ENCODE results near the gene NOP10. TPM values are rescaled to one million over a fixed set of nuclear protein-coding genes. Genes with fewer than 3 reads are reported as not detected.

The NOP10 gene
- total RNA-seq, 3 donors from 2014 or later (not counting 1 experiment from before 2014, with no cell fraction given) = 56.6 to 69.9 (median 56.7) TPM

- H3K36me3 Mint-ChIP-seq = no peaks in the 10 kb centered on the region
- H3K4me3 Mint-ChIP-seq = no peak overlapping the region
- H3K9me3 ChIP-seq (ENCODE audit: control insufficient read depth, insufficient read depth, low read length) = no peaks in the 10 kb centered on the region
- H3K36me3 ChIP-seq (ENCODE audit: control insufficient read depth, insufficient read depth, low read length) = peaks cover 10% of the 10 kb centered on the region
- TF ChIP-seq CTCF (IDR thresholded peaks at IDR 0.05) = no peak
- H3K27ac Mint-ChIP-seq = no peak overlapping the region
- ATAC-seq (no peak), DNase-seq (no peak)
- H3K4me1 Mint-ChIP-seq = peaks cover 23 to 35% of the 10 kb centered on the region in 2 donors
- no peak overlapping the region for H3K4me3 ChIP-seq (ENCODE audit: low read length)
- H3K27me3 Mint-ChIP-seq (ENCODE audit: low read depth in 2 of 2) = no peaks in the 10 kb centered on the region
- intact Hi-C loops (cut with micrococcal nuclease) = no loop called here
- H3K27me3 ChIP-seq (ENCODE audit: control insufficient read depth, insufficient read depth, low read length) = no peaks in the 10 kb centered on the region
- H3K4me1 ChIP-seq (ENCODE audit: control insufficient read depth, insufficient read depth, low read length) = peaks cover 34% of the 10 kb centered on the region
- no peaks in the 10 kb centered on the region for H3K9me3 Mint-ChIP-seq
- no peak overlapping the region for H3K27ac ChIP-seq (ENCODE audit: low read length)
- no CpG with 5 or more reads among the region's 8 CpGs for WGBS (ENCODE audit: insufficient coverage)
Observed at GRCh38 chr15:34364041-34364440, 21.1 kb upstream of the NOP10 start.

- Histone ChIP-seq H3K4me1 (ENCODE audit: control insufficient read depth, insufficient read depth, low read length) (peaks cover 19% of the 10 kb centered on the region), H3K27me3 (ENCODE audit: control insufficient read depth, insufficient read depth, low read length) (no peaks in the 10 kb centered on the region), H3K27ac (ENCODE audit: low read length) (no peak overlapping the region), H3K9me3 (ENCODE audit: control insufficient read depth, insufficient read depth, low read length) (no peaks in the 10 kb centered on the region), H3K4me3 (ENCODE audit: low read length) (no peak overlapping the region), H3K36me3 (ENCODE audit: control insufficient read depth, insufficient read depth, low read length) (peaks cover 22% of the 10 kb centered on the region)
- Mint-ChIP-seq H3K4me1 (peaks cover 14 to 22% of the 10 kb centered on the region in 2 donors), H3K36me3 (no peaks in the 10 kb centered on the region), H3K27me3 (ENCODE audit: low read depth in 2 of 2) (no peaks in the 10 kb centered on the region), H3K27ac (no peak overlapping the region), H3K9me3 (no peaks in the 10 kb centered on the region), H3K4me3 (no peak overlapping the region)
- intact Hi-C loops (cut with micrococcal nuclease) = no loop called here
- DNase-seq = no peak
- WGBS (ENCODE audit: insufficient coverage) = 81% methylated on average over 5 of the region's 10 CpGs
- ATAC-seq = no peak
- no peak for TF ChIP-seq CTCF (IDR thresholded peaks at IDR 0.05)
Observed at GRCh38 chr15:34362047-34362773, 19.3 kb upstream of the NOP10 start.

- intact Hi-C loops (cut with micrococcal nuclease) = no loop called here
- Histone ChIP-seq H3K9me3 (ENCODE audit: control insufficient read depth, insufficient read depth, low read length) (no peaks in the 10 kb centered on the region), H3K4me3 (ENCODE audit: low read length) (no peak overlapping the region), H3K27ac (ENCODE audit: low read length) (no peak overlapping the region), H3K27me3 (ENCODE audit: control insufficient read depth, insufficient read depth, low read length) (no peaks in the 10 kb centered on the region), H3K4me1 (ENCODE audit: control insufficient read depth, insufficient read depth, low read length) (peaks cover 18% of the 10 kb centered on the region), H3K36me3 (ENCODE audit: control insufficient read depth, insufficient read depth, low read length) (peaks cover 27% of the 10 kb centered on the region)
- Mint-ChIP-seq H3K36me3 (no peaks in the 10 kb centered on the region), H3K27me3 (ENCODE audit: low read depth in 2 of 2) (no peaks in the 10 kb centered on the region), H3K4me1 (peaks cover 9 to 15% of the 10 kb centered on the region in 2 donors), H3K9me3 (no peaks in the 10 kb centered on the region), H3K27ac (no peak overlapping the region), H3K4me3 (no peak overlapping the region)
- ATAC-seq (no peak), DNase-seq (no peak)
- TF ChIP-seq CTCF (IDR thresholded peaks at IDR 0.05) = no peak
- 86% methylated on average over 7 of the region's 7 CpGs for WGBS (ENCODE audit: insufficient coverage)
Observed at GRCh38 chr15:34361278-34361677, 18.3 kb upstream of the NOP10 start.

- intact Hi-C loops (cut with micrococcal nuclease) = no loop called here
- Histone ChIP-seq H3K27me3 (ENCODE audit: control insufficient read depth, insufficient read depth, low read length) (no peaks in the 10 kb centered on the region), H3K27ac (ENCODE audit: low read length) (no peak overlapping the region), H3K4me3 (ENCODE audit: low read length) (no peak overlapping the region), H3K36me3 (ENCODE audit: control insufficient read depth, insufficient read depth, low read length) (peaks cover 27% of the 10 kb centered on the region), H3K4me1 (ENCODE audit: control insufficient read depth, insufficient read depth, low read length) (peaks cover 8% of the 10 kb centered on the region), H3K9me3 (ENCODE audit: control insufficient read depth, insufficient read depth, low read length) (no peaks in the 10 kb centered on the region)
- Mint-ChIP-seq H3K4me3 (no peak overlapping the region), H3K4me1 (peaks cover 0 to 5% of the 10 kb centered on the region in 2 donors), H3K9me3 (no peaks in the 10 kb centered on the region), H3K27me3 (ENCODE audit: low read depth in 2 of 2) (no peaks in the 10 kb centered on the region), H3K36me3 (no peaks in the 10 kb centered on the region), H3K27ac (peak overlapping the region in 1 of 2 donors; percentile 19)
- ATAC-seq (no peak), DNase-seq (no peak)
- no peak for TF ChIP-seq CTCF (IDR thresholded peaks at IDR 0.05)
- 100% methylated on average over 1 of the region's 1 CpG for WGBS (ENCODE audit: insufficient coverage)
Observed at GRCh38 chr15:34360298-34360697, 17.4 kb upstream of the NOP10 start.

Data from natural killer cell (primary cell).